HG02642 (cell line): ENCODE results near the gene SUMF1.

Source experiments
- ATAC-seq: cut with Tn5 transposase; IDR thresholded peaks from one replicate; pipeline ENCODE4 v1.9.1; 2021; ENCODE audit warnings: mild to moderate bottlenecking; ENCODE audit not compliant: unreplicated experiment, poor library complexity

Gene SUMF1

GRCh38 chr3:4396006-4396405 lies 71.1 kb downstream of the SUMF1 start:
- no peak for ATAC-seq

- no peak for ATAC-seq
Measured at GRCh38 chr3:4395448-4395847, 71.6 kb downstream of the SUMF1 start.

GRCh38 chr3:4394567-4394966 lies 72.5 kb downstream of the SUMF1 start:
- ATAC-seq: no peak

- ATAC-seq: no peak
Measured at GRCh38 chr3:4394048-4394447, 73.0 kb downstream of the SUMF1 start.

GRCh38 chr3:4392992-4393391 lies 74.1 kb downstream of the SUMF1 start:
- ATAC-seq: no peak

- ATAC-seq: peak; percentile 68
Measured at GRCh38 chr3:4387210-4388204, 79.6 kb downstream of the SUMF1 start.

- ATAC-seq: no peak
Measured at GRCh38 chr3:4385201-4385600, 81.9 kb downstream of the SUMF1 start.

- ATAC-seq: no peak
Measured at GRCh38 chr3:4380013-4380412, 87.1 kb downstream of the SUMF1 start.

GRCh38 chr3:4376499-4376898 lies 90.6 kb downstream of the SUMF1 start:
- ATAC-seq: no peak

- ATAC-seq: no peak
Measured at GRCh38 chr3:4375911-4376310, 91.2 kb downstream of the SUMF1 start.

GRCh38 chr3:4373669-4374068 lies 93.4 kb downstream of the SUMF1 start:
- no peak for ATAC-seq

- no peak for ATAC-seq
Measured at GRCh38 chr3:4362523-4362922, 104.5 kb downstream of the SUMF1 start.

- no peak for ATAC-seq
Measured at GRCh38 chr3:4360817-4361216, 106.3 kb downstream of the SUMF1 start.

GRCh38 chr3:4359805-4360502 lies 107.1 kb downstream of the SUMF1 start:
- no peak for ATAC-seq

- ATAC-seq: no peak
Measured at GRCh38 chr3:4358273-4358672, 108.8 kb downstream of the SUMF1 start.

GRCh38 chr3:4356546-4357410 lies 110.3 kb downstream of the SUMF1 start:
- no peak for ATAC-seq

- ATAC-seq: no peak
Measured at GRCh38 chr3:4356220-4356540, 110.9 kb downstream of the SUMF1 start.

GRCh38 chr3:4355401-4356219 lies 111.5 kb downstream of the SUMF1 start:
- no peak for ATAC-seq

GRCh38 chr3:4351872-4352271 lies 115.2 kb downstream of the SUMF1 start:
- ATAC-seq: no peak
